Measurements from ENCODE around the gene BYSL.
"Not testable (repeated sequence)": the region's sequence is repeated elsewhere in the genome, so short reads cannot be mapped to it uniquely, and the experiment has no call there.

The BYSL gene

DNA sequence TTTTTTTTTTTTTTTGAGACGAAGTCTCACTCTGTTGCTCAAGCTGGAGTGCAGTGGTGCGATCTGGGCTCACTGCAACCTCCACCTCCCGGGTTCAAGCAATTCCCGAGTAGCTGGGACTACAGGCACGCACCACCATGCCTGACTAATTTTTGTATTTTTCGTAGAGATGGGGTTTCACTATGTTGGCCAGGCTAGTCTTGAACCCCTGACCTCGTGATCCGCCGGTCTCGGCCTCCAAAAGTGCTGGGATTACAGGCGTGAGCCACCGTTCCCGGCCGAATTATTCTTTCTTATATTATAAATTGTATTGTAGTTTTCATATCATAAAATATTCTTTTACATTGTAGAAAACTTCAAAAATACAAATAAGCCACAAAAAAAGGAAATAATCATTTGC lies 21.6 kb downstream of the BYSL start:
- DNase-seq = not testable (repeated sequence)

GRCh38 chr6:41943456-41943855 lies 22.2 kb downstream of the BYSL start:
- DNase-seq = no peak

- no peak for DNase-seq
Observed at GRCh38 chr6:41947581-41948220, 26.4 kb downstream of the BYSL start.

- DNase-seq = no peak
Observed at GRCh38 chr6:41954668-41955067, 33.4 kb downstream of the BYSL start.

- no peak for DNase-seq
Observed at GRCh38 chr6:41955412-41955811, 34.1 kb downstream of the BYSL start.

- DNase-seq = peak; percentile 79
Observed at GRCh38 chr6:41957117-41957516, 35.8 kb downstream of the BYSL start.

DNA sequence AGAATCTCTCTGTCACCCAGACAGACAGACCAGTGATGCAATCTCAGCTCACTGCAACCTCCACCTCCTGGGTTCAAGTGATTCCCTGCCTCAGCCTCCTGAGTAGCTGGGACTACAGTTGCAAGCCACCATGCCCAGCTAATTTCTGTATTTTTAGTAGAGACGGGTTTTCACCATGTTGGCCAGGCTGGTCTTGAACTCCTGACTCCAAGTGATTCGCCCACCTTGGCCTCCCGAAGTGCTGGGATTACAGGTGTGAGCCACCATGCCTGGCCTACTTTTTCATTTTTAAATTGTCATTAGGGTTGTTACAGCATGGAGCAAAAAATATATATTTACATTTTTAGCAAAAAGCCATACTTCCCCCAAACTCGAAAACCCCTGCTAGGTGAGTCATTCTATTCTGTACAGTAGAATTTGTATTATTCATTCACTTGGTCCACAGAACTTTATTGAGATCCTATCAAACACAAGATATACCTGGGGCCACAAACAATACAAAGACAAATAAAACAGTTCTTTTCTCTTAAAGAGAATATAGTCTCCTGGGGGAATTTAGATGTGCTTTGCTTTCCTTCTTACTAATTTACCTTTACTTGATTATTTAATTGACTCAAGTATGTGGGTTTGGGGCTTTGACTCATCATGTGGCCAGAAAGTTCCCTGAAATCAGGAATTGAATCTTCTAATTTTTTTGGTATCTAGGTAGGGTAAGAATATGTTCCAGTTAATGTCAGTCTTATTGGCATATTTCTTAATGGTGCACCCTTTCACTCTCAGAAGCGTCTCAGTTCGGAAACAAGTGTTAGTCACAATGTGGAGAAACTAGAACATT lies 36.9 kb downstream of the BYSL start:
- DNase-seq = no peak

GRCh38 chr6:41960028-41960427 lies 38.7 kb downstream of the BYSL start:
- DNase-seq = no peak

- no peak for DNase-seq
Observed at GRCh38 chr6:41963371-41963770, 42.1 kb downstream of the BYSL start.

- DNase-seq = peak; percentile 28
Observed at GRCh38 chr6:41964201-41964887, 43.0 kb downstream of the BYSL start.

- DNase-seq = no peak
Observed at GRCh38 chr6:41965429-41966213, 44.3 kb downstream of the BYSL start.

- DNase-seq = no peak
Observed at GRCh38 chr6:41966214-41966920, 45.1 kb downstream of the BYSL start.

DNA sequence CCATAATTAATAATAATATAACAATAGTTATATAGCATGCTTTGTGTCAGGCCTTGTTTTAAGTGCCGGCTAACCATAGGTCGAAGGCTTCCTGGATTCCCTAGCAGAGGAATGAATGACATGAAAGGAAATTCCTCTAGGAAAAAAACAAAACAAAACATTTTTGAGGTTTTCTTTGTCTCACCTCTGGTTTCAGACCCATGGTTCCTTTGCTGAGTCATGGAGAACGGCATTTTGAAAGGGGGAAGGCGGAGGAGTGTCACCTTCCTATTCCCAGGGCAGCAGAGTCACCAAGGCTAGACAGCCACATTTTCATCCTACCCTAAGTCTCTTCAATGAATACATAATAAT lies 45.6 kb downstream of the BYSL start:
- DNase-seq = no peak

- no peak for DNase-seq
Observed at GRCh38 chr6:41967312-41968287, 46.3 kb downstream of the BYSL start.

GRCh38 chr6:41970436-41970846 lies 49.1 kb downstream of the BYSL start:
- DNase-seq = peak; percentile 58

- no peak for DNase-seq
Observed at GRCh38 chr6:41972826-41973225, 51.5 kb downstream of the BYSL start.

DNA sequence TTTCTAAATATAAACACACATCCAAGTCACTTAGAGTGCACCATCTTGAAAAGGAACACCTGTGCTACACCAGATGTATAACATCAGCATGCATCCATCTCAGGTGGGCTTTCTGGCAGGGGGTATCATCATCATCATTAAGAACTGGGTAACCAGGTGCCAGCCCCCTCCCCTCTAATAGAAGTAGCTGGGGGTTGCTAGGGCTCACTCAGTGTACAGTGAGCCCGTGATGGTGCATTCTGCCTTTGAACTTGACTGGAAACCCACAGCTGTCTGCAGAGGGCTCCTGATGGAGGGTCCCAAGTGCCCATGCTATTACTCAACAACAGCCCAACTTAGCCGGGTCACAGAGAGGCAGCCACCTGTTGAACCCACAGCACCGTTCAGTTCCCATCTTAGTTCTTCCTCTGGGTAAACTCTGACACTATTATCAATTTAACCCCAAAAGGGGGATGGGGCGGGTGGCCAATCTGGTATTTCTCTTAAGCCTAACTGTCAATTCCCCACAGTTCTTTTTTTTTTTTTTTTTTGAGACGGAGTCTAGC lies 53.1 kb downstream of the BYSL start:
- DNase-seq = no peak

DNA sequence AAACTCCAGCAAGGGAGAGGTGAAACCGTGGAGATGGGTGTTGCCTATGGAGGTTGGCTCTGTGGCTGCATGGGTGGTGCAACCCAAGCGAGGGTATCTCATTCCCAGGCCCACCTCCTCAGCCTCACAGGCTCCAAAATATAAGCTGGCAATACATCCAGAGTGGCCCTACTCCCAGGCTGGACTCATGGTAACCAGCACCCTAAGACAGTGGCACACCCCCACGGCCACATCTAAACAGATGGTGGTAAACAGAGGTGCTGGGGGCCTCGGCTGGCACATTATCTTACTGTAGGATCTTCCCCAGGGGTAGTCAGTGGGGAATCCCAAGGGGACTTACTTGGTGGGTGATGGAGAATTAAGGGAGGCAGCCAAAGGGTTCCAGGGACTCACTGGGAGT lies 54.0 kb downstream of the BYSL start:
- no peak for DNase-seq

DNA sequence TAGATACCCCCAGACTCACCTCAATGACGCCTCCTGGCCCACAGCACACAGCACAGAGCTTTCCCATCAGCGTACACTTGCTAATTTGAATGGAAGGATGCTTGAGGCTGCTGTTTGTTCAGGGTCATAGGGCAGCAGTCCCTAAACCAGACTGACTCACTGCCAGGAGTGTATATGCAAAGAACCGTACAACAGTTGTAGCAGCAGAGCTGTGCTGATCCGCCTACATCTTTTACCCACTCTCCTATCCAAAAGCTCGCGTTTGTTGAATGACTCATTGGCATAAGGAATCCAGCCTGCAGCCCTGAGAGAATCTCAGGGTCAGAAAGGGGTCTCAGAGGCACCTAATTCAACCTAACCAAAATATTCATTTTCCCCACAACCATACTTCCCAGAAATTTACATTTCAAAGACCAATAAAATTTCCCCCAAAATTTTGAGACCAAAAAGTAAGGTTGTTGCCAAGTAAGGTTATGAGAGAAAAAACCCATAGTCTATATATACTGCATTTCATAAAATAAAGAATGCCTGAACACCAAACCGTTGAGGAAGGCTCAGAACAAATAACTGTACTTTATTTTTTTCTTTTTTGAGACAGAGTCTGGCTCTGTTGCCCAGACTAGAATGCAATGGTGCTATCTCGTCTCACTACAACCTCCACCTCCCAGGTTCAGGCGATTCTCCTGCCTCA lies 55.6 kb downstream of the BYSL start:
- DNase-seq = no peak

Measured in hematopoietic multipotent progenitor cell treated with erythropoietin and hydrocortisone succinate and interleukin-3 and kit ligand, for 4 days (in vitro differentiated cells).